ENCODE results near the gene DESI1. TPM values are rescaled to one million over a fixed set of nuclear protein-coding genes. Genes with fewer than 3 reads are reported as not detected.

The DESI1 gene
- total RNA-seq, 1 experiment from 2014 or later, result 40.8 TPM

DNA sequence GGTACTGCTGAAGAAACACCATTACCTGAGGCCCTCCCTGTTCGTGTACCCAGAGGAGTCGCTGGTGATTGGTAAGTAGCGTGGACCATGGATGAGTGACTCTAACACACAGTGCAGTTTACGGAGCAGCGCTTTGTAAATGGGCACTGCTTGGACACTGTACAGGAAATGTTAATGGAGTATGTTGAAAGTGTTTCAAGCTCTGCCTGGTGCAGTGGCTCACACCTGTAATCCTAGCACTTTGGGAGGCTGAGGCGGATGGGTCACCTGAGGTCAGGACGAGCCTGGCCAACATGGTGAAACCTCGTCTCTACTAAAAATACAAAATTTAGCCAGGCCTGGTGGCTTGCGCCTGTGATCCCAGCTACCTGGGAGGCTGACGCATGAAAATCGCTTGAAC lies 30.0 kb upstream of the DESI1 start:
- RAD21 ChIA-PET (ENCODE audit: low non-redundant PET in 1 of 2, low total read pairs in 2 of 2, uncharacterized antibody in 2 of 2, unreplicated experiment in 2 of 2), result no interaction called here
- BruUV-seq (replicated peaks), result no TSS peak

More for the DNA sequence above, 30.0 kb upstream of the DESI1 start:
- no peak for TF ChIP-seq FOSL1 (IDR thresholded peaks at IDR 0.05; ENCODE audit: low read depth)
- no peak for TF ChIP-seq SRF (IDR thresholded peaks at IDR 0.05; ENCODE audit: low read depth)
- TF ChIP-seq, protein P1, sequence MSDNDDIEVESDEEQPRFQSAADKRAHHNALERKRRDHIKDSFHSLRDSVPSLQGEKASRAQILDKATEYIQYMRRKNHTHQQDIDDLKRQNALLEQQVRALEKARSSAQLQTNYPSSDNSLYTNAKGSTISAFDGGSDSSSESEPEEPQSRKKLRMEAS (IDR thresholded peaks at IDR 0.05), result no peak
- TF ChIP-seq, protein P2, sequence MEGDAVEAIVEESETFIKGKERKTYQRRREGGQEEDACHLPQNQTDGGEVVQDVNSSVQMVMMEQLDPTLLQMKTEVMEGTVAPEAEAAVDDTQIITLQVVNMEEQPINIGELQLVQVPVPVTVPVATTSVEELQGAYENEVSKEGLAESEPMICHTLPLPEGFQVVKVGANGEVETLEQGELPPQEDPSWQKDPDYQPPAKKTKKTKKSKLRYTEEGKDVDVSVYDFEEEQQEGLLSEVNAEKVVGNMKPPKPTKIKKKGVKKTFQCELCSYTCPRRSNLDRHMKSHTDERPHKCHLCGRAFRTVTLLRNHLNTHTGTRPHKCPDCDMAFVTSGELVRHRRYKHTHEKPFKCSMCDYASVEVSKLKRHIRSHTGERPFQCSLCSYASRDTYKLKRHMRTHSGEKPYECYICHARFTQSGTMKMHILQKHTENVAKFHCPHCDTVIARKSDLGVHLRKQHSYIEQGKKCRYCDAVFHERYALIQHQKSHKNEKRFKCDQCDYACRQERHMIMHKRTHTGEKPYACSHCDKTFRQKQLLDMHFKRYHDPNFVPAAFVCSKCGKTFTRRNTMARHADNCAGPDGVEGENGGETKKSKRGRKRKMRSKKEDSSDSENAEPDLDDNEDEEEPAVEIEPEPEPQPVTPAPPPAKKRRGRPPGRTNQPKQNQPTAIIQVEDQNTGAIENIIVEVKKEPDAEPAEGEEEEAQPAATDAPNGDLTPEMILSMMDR (IDR thresholded peaks at IDR 0.05 in 2 of 3, conservative IDR thresholded peaks at IDR 0.05 in 1 of 3; ENCODE audit: borderline replicate concordance in 1 of 3, insufficient read depth in 1 of 3, low read depth in 2 of 3, low read length in 2 of 3), result no peak
- TF ChIP-seq, protein P3, sequence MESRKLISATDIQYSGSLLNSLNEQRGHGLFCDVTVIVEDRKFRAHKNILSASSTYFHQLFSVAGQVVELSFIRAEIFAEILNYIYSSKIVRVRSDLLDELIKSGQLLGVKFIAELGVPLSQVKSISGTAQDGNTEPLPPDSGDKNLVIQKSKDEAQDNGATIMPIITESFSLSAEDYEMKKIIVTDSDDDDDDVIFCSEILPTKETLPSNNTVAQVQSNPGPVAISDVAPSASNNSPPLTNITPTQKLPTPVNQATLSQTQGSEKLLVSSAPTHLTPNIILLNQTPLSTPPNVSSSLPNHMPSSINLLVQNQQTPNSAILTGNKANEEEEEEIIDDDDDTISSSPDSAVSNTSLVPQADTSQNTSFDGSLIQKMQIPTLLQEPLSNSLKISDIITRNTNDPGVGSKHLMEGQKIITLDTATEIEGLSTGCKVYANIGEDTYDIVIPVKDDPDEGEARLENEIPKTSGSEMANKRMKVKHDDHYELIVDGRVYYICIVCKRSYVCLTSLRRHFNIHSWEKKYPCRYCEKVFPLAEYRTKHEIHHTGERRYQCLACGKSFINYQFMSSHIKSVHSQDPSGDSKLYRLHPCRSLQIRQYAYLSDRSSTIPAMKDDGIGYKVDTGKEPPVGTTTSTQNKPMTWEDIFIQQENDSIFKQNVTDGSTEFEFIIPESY (IDR thresholded peaks at IDR 0.05; ENCODE audit: extremely low read depth, insufficient replicate concordance, low read length), result no peak
- TF ChIP-seq EZH2 (IDR thresholded peaks at IDR 0.05), result no peak
- no peak for TF ChIP-seq EGR1 (IDR thresholded peaks at IDR 0.05; ENCODE audit: low read depth)
- no peak for TF ChIP-seq ZFX (IDR thresholded peaks at IDR 0.05)
- no peak for TF ChIP-seq RAD21 (IDR thresholded peaks at IDR 0.05; ENCODE audit: low read depth)
- TF ChIP-seq EZH2phosphoT487 (IDR thresholded peaks at IDR 0.05; ENCODE audit: borderline replicate concordance), result no peak
- TF ChIP-seq SP1 (IDR thresholded peaks at IDR 0.05; ENCODE audit: low read depth), result no peak
- intact Hi-C loops (cut with micrococcal nuclease), result no loop called here
- Histone ChIP-seq H3K4me1 (ENCODE audit: control insufficient read depth in 1 of 2, insufficient read depth in 2 of 2, low read length in 2 of 2) (no peaks in the 10 kb centered on the region), H4K20me1 (ENCODE audit: insufficient read depth) (peaks cover 12% of the 10 kb centered on the region; the same call in 1 of the 2 replicates), H3K4me2 (ENCODE audit: low read length) (no peak overlapping the region), H3K9ac (ENCODE audit: low read length) (no peak overlapping the region), H2AFZ (ENCODE audit: low read depth, low read length, poor library complexity, severe bottlenecking) (no peak overlapping the region), H3K27me3 (ENCODE audit: insufficient read depth, low read length) (no peaks in the 10 kb centered on the region), H3K4me3 (replicated peaks in 1 of 2; ENCODE audit: low read depth in 1 of 2, low read length in 2 of 2) (no peak overlapping the region), H3K79me2 (ENCODE audit: insufficient read depth, low read length) (peaks cover 80% of the 10 kb centered on the region), H3K9me3 (ENCODE audit: control insufficient read depth in 1 of 2, insufficient read depth in 1 of 2, low read depth in 1 of 2, low read length in 2 of 2) (no peaks in the 10 kb centered on the region), H3K36me3 (ENCODE audit: control insufficient read depth in 1 of 2, insufficient read depth in 2 of 2, low read length in 2 of 2) (peaks cover 71 to 72% of the 10 kb centered on the region in 2 experiments), H3K27ac (ENCODE audit: low read depth, low read length) (no peak overlapping the region), H3K9me2 (ENCODE audit: insufficient read depth) (no peaks in the 10 kb centered on the region)
- POLR2A ChIA-PET, result interaction anchor here (1.3 kb wide), 1 partner anchor 16 kb away, joined by 3 read pairs; no protein-coding TSS in a partner anchor
- CTCF ChIA-PET, result interaction anchor here (1.2 kb wide), 1 partner anchor 16 kb away, joined by 5 read pairs; no protein-coding TSS in a partner anchor
- ATAC-seq, result no peak
- no peak for DNase-seq (ENCODE audit: low read depth, low spot score)

All from HCT116 (cell line).